COR-L47 (cell line): ENCODE measurements around the gene IL1R1.
"Not testable (repeated sequence)": the region's sequence is repeated elsewhere in the genome, so short reads cannot be mapped to it uniquely, and the experiment has no call there.

Source experiments
- DNase-seq: peaks from one replicate; lab custom pipeline; 2025; lab: John Stamatoyannopoulos, UW

The IL1R1 gene

GRCh38 chr2:102110596-102111334 lies 31.8 kb upstream of the IL1R1 start:
- DNase-seq: no peak

- no peak for DNase-seq
These were observed 30.7 kb upstream of the IL1R1 start for GRCh38 chr2:102111823-102112222.

DNA sequence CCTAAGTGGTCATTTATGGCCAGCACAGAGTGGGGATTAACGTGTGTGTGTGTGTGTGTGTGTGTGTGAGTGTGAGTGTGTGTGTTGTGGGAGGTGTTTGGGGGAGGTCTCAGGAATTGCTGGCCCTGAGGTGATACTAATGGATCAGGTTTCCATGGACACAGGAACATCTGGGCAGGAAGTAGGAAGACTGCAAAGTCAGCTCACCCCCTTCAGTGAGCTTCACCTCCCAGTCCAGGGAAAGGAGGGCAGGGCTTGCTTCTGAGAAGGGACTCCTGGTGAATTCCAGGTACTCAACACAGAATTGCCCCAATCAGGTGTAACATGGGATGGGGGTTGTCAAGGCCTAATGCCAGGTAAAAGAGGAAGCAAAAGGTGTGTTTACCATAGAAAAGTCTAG lies 30.3 kb upstream of the IL1R1 start:
- no peak for DNase-seq

- DNase-seq: no peak
These were observed 29.6 kb upstream of the IL1R1 start for GRCh38 chr2:102112692-102113665.

GRCh38 chr2:102114290-102114721 lies 28.2 kb upstream of the IL1R1 start:
- no peak for DNase-seq

DNA sequence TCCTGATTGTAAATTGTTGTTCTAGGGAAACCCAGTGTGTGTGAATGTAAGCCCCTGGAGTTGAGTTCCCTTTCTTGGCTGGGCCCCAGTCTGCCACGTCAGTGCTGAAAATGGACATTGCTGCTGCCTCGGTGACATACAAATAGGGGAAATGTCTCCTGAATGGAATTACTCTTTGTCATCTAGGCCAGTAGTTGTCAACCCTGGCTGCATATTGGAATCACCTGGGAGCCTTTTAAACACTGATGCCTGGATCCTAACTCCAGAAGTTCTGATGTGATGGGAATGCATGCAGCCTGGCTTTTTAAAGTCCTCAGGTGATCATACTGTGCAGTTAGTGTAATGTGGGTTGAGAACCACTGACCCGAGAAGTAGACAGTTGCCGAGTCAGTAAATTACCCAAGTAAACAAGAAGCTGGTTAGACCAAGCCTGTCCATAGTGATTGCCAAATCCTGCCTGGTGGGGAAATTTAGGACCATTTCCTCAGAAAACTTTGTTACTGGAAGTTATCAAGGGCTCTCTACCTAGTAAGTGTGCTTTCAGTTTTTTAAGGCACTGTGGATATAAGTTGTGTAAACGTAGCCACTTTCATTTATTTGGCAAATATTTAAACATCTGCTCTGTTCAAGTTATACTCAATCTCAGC lies 27.6 kb upstream of the IL1R1 start:
- no peak for DNase-seq

GRCh38 chr2:102116630-102117471 lies 25.7 kb upstream of the IL1R1 start:
- no peak for DNase-seq

DNA sequence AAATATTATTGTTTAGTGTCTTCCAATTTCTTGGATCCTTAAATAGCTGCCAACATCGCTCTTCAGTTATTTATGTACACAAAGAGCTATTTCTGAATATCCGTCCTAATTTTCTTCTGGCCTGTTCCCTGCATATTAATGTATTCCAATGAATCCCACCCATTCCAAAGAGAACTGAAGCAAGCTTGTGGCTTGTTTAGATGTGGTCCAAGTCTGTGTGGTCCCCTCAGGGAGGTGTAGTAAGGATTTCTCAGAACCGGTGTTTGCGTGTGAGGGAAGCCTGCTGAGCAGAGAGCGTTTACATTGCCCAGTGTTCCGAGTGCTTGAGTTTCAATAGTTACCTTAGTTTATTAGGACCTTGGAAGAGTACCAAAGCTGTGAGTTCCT lies 25.1 kb upstream of the IL1R1 start:
- DNase-seq: no peak

- DNase-seq: no peak
These were observed 23.3 kb upstream of the IL1R1 start for GRCh38 chr2:102119255-102119654.

DNA sequence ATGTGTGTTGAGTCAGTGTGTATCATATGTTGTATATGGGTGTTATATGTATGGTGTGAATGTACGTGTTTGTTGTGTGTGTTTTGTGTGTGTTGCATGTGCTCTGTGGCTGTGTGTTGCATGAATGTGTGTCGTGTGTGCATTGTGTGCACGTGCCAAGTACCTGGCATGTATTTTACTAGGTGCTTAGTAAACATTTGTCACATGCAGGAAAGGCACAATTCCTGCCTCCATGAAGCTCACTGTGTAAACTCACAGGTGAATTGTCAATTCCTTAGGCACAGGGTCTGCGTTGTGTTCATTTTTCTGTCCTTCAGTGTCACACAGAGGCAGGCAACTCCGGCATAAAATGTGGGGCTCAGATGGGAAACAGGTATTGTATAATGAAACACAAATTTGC lies 22.3 kb upstream of the IL1R1 start:
- no peak for DNase-seq

DNA sequence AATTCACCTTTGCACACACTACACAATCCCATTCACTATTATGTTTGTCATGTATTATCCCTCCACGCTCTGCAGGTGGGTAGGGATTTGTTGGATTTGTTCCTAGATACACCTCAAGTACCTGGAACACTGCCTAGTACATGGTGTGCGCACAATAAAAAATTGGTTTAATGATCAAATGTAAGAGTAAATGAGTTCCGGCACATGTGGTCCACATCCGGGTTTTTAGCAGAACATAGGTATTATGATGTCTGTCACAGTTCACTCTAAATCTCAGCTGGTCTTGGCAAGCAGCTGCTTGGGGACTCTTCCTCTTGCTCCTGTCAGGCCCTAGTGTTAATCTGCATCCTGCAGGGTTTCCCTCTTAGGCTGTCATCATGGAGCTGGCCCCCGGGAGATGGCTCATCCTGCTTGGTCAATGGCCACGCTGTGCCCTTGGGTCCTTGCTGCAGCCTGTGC lies 21.8 kb upstream of the IL1R1 start:
- no peak for DNase-seq

DNA sequence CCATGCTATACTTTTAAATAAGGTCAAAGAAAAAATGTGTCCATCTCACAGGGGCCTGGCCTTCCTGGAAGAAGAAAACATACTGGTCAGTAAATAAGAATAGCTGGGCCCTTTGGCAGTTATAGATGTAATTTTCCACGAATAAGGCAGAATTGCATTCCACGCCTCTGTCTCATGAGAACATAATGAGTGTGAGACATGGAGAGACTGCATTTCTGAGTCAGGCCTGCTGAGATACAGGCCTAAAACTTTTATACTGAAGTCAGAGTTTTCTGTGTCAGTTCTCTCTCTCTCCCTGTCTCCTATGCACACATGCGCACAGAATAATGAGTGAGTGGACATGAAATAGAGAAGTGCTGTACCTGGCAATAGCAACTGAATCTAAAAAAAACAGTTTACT lies 20.4 kb upstream of the IL1R1 start:
- no peak for DNase-seq

- no peak for DNase-seq
These were observed 19.6 kb upstream of the IL1R1 start for GRCh38 chr2:102122909-102123308.

- DNase-seq: not testable (repeated sequence)
These were observed 18.1 kb upstream of the IL1R1 start for GRCh38 chr2:102124421-102124820.

GRCh38 chr2:102126169-102126568 lies 16.4 kb upstream of the IL1R1 start:
- DNase-seq: no peak

- no peak for DNase-seq
These were observed 15.9 kb upstream of the IL1R1 start for GRCh38 chr2:102126660-102127059.

DNA sequence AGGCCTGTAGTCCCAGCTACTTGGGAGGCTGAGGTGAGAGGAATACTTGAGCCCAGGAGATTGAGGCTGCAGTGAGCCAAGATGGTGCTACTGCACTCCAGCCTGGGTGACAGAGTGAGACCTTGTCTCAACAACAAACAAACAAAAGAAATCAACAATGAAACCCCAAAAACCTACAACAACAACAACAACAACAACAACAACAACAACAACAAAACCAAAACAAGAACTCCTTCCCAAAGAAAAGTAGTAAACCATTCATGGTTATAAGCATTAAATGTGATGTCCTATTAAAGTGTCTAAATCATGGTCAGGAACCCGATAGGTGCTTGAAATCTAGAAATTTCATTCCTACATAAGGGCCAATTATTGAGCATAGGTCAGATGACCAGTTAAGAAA lies 13.5 kb upstream of the IL1R1 start:
- DNase-seq: no peak

GRCh38 chr2:102129951-102130646 lies 12.4 kb upstream of the IL1R1 start:
- no peak for DNase-seq

DNA sequence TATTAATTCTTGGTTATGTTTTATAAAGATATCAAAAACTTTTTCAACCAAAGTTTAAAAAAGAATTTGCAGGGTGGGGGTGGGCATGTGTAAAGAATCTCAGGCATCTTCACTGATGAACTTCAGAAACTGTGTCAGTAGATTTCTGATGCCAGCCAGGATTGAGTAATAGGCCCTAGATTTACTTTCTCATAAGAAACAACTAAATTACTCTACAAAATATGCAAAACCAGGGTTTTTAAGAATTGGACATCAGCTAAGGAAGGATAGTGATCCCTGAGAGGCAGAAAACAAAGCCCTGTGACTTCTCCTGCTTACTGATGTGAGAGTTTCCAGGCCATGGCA lies 11.9 kb upstream of the IL1R1 start:
- DNase-seq: no peak

DNA sequence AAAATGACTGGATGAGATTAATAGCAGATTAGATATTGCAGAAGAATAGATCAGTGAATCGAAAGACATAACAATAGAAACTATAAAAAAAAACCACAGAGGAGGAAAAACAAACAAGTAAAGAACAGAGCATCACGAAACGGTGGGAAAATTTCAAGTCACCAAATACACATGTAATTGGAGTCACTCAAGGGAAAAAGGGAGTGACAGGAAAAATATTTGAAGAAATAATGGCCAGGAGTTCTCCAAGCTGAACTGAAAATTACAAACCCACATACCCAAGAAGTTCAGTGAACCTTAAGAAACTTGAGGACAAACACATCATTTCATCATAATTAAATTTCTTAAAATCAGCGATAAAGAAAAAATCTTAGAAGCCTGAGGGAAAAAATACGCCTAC lies 11.0 kb upstream of the IL1R1 start:
- DNase-seq: no peak

GRCh38 chr2:102137138-102137537 lies 5.4 kb upstream of the IL1R1 start:
- no peak for DNase-seq
